Lower leg skin (tissue), 4 donors: Measurements from ENCODE around the gene TTI1. TPM values are rescaled to one million over a fixed set of nuclear protein-coding genes. Genes with fewer than 3 reads are reported as not detected.
"Not testable (repeated sequence)": the region's sequence is repeated elsewhere in the genome, so short reads cannot be mapped to it uniquely, and the experiment has no call there.

ENCODE experiments used
- DNase-seq, 2 donors: peaks; one replicate each; pipeline ENCODE4 v3.0.0-alpha.2; 2019; ENCODE audit warnings: low spot score in 2 of 2
- H3K4me3 ChIP-seq: fragments of 200-600 bp; sonication (generic); 2 replicates; pipeline ENCODE4 v1.5.1; 2017; ENCODE audit warnings: mild to moderate bottlenecking, low read depth; ENCODE audit not compliant: poor library complexity, severe bottlenecking
- POLR2A ChIP-seq, 2 donors: fragments of 450-650 bp; IDR thresholded peaks; one replicate each; pipeline ENCODE4 v1.6.1; 2016 to 2017; ENCODE audit warnings: antibody characterized with exemption in 2 of 2, mild to moderate bottlenecking in 1 of 2, moderate library complexity in 1 of 2
- WGBS, 2 donors: methylation state at CpG; one replicate each; pipeline ENCODE4 v1.1.5; 2018; 5-methylcytosine and 5-hydroxymethylcytosine counted together
- intact Hi-C: fragments of 100-400 bp; cut with DNase I; formaldehyde crosslinking; loops from one replicate; pipeline ENCODE4 v1.15.0; 2023; ENCODE audit warnings: low total_unique reads
- total RNA-seq, 4 donors: library from RNA; depleted of rRNA; stranded (reverse); fragments of >200 nt; gene quantifications; one replicate each; pipeline ENCODE4 v1.1.0, GENCODE V29; 2016
- TF ChIP-seq, protein P1 (sequence below), 3 donors: fragments of 450-650 bp; IDR thresholded peaks; one replicate each; pipeline ENCODE4 v1.5.1; 2016; ENCODE audit warnings: antibody characterized with exemption in 3 of 3, mild to moderate bottlenecking in 3 of 3, moderate library complexity in 2 of 3

Gene TTI1
- total RNA-seq, 4 donors from 2014 or later: 11.3 to 15.1 (median 13.4) TPM

DNA sequence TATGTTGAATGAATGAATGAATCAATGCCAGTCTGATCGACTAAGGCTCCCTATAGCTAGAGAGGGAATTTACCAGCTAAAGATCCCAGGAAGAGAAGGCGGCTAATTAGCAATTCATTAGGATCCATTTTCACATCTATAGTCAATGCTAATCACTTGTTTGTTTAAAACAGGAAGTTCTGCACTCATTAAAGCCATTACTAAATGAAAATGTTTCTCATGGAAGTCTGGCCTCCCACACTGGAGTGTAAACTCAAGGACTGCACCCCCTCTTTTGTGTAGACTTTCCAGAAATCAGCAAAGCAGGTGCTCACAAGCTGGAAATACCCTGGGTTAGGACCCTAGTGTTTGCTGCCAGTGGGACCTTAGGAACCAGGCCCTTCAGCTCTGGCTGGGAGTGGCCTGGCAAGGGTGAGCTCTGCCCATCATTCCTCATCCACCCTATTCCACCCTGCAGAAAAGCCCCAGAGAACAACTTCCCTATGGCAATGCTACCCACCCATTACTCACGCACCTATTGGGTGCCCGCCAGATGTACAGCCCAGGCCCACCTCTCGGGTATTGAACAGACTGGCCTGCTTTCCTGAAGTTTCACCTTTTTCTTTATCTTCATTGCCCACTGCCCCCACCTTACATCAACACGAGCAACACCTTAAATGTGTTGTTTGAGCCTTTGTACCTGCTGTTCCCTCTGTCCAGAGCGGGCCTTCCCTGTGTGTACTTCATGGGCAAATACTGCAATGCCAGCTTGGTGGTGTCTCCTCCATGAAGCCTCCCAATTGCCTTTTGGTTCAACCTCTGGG lies 60.8 kb downstream of the TTI1 start:
- peak in 1 of 2 donors; percentile 58 for DNase-seq
- H3K4me3 ChIP-seq: no peak overlapping the region
- TF ChIP-seq, protein P1, sequence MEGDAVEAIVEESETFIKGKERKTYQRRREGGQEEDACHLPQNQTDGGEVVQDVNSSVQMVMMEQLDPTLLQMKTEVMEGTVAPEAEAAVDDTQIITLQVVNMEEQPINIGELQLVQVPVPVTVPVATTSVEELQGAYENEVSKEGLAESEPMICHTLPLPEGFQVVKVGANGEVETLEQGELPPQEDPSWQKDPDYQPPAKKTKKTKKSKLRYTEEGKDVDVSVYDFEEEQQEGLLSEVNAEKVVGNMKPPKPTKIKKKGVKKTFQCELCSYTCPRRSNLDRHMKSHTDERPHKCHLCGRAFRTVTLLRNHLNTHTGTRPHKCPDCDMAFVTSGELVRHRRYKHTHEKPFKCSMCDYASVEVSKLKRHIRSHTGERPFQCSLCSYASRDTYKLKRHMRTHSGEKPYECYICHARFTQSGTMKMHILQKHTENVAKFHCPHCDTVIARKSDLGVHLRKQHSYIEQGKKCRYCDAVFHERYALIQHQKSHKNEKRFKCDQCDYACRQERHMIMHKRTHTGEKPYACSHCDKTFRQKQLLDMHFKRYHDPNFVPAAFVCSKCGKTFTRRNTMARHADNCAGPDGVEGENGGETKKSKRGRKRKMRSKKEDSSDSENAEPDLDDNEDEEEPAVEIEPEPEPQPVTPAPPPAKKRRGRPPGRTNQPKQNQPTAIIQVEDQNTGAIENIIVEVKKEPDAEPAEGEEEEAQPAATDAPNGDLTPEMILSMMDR (IDR thresholded peaks at IDR 0.05): no peak
- TF ChIP-seq POLR2A (IDR thresholded peaks at IDR 0.05): no peak
- intact Hi-C loops: no loop called here
- 88 to 93% methylated on average over 7 of the region's 7 CpGs for WGBS, 2 donors

DNA sequence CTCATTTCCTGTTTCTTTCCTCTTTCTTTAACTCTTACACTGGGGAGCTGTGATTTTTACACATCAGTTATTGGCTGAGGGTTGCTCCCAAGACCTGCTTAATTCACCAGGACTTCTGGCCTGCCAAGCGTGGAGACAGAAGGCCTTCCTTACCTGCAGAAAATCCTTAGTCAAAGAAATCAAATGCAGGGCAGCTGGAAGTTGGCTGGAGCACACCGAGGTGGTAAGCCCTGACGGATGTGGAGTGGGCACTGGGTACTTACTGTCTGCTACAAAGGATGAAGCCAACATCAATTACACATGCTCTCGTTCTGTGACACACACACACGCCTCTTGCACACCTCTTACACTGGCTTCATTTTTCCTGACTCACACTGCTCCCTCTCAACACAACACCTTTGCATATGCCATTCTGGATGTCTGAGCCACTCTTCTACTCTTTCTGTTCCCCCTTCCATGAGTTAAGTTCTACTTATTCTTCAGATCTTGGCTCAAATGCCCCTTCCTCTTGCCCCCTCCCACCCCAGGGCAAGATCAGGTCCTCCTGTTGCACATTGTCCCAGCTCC lies 61.6 kb downstream of the TTI1 start:
- no peak overlapping the region for H3K4me3 ChIP-seq
- WGBS, 2 donors: 97 to 99% methylated on average over 5 of the region's 5 CpGs
- intact Hi-C loops: no loop called here
- no peak for TF ChIP-seq POLR2A (IDR thresholded peaks at IDR 0.05)
- TF ChIP-seq, protein P1 (IDR thresholded peaks at IDR 0.05): no peak
- peak in 1 of 2 donors; percentile 58 for DNase-seq

DNA sequence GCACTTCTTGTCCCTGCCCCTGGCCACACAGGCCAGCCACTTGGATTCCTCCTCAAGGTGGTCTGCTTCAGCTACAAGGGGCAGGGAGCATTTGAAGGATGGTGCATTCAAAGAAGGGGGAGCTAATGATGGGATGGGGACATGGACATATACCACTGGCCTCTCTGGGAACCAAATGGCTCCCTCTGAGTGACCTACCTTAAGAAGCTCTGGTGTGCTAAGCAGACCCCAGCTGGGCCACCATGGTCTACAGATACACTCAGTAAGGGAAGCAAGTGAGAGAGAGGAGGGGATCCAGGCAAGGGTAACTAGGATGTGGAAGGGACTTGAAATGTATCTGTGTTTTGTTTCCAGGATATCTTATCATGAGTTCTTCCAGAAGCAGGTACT lies 62.4 kb downstream of the TTI1 start:
- no peak overlapping the region for H3K4me3 ChIP-seq
- peak in 1 of 2 donors; percentile 29 for DNase-seq
- TF ChIP-seq, protein P1 (IDR thresholded peaks at IDR 0.05): no peak
- no peak for TF ChIP-seq POLR2A (IDR thresholded peaks at IDR 0.05)
- intact Hi-C loops: no loop called here

GRCh38 chr20:37969949-37970855 lies 63.1 kb downstream of the TTI1 start:
- peak in 1 of 2 donors; percentile 45 for DNase-seq
- intact Hi-C loops: no loop called here
- TF ChIP-seq, protein P1 (IDR thresholded peaks at IDR 0.05): no peak
- TF ChIP-seq POLR2A (IDR thresholded peaks at IDR 0.05): no peak
- H3K4me3 ChIP-seq: no peak overlapping the region
- WGBS, 2 donors: 76 to 84% methylated on average over 7 of the region's 7 CpGs

DNA sequence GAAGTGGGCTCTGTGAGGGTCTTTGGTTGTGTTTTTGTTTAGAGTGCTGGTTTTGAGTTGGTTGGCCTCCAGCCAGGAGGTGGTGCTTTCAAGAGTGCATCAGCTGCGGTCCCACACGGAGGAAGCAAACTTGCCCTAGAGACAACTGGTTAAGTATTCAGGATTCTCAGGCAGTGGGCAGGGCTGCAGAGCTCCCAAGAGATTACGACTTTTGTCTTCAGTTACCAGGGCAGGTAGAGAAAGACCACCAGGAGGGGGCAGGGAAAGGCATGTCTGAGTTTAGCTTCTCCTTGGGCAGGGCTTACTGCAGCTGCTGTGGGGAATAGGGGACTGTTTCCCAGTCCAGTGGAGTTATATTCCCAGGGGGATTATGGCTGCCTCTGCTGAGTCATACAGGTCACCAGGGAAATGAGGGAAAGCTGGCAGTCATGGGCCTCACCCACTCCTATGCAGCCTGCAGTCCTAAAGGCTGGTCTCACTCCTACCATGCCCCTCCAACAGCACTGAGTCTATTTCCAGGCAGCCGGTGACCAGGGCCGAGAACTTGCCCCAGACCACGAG lies 64.3 kb downstream of the TTI1 start:
- 74 to 84% methylated on average over 6 of the region's 6 CpGs for WGBS, 2 donors
- intact Hi-C loops: no loop called here
- H3K4me3 ChIP-seq: no peak overlapping the region
- DNase-seq: peak in 1 of 2 donors; percentile 29
- TF ChIP-seq, protein P1 (IDR thresholded peaks at IDR 0.05): no peak
- no peak for TF ChIP-seq POLR2A (IDR thresholded peaks at IDR 0.05)

DNA sequence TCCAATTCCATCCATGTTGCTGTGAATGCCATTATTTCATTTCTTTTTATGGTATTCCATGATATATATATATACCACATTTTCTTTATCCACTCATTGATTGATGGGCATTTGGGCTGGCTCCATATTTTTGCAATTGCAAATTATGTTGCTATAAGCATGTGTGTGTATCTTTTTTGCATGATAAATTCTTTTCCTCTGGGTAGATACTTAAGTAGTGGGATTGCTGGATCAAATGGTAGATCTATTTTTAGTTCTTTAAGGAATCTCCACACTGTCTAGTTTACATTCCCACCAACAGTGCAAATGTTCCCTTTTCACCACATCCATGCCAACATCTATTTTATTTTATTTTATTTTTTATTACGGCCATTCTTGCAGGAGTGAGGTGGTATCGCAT lies 69.8 kb downstream of the TTI1 start:
- DNase-seq, H3K4me3 ChIP-seq, intact Hi-C loops: not testable (repeated sequence)
- WGBS, 2 donors: 96 to 98% methylated on average over 2 of the region's 2 CpGs
